D721Med (cell line): ENCODE data around the gene COX7A1.

ENCODE experiments used
- DNase-seq: peaks from one replicate; pipeline ENCODE4 v3.0.0; 2011; ENCODE audit warnings: low spot score; ENCODE audit not compliant: insufficient read length
- FAIRE-seq: peaks from 2 replicates; lab custom pipeline; 2011; peaks lifted over from hg19 to GRCh38; lab: Jason Lieb, UNC
- TF ChIP-seq, protein P1 (sequence below): IDR thresholded peaks from 2 replicates; pipeline ENCODE4 v1.5.1; 2012; ENCODE audit warnings: mild to moderate bottlenecking, control low read depth; ENCODE audit not compliant: insufficient read depth; ENCODE audit errors: missing control alignments

The COX7A1 gene

DNA sequence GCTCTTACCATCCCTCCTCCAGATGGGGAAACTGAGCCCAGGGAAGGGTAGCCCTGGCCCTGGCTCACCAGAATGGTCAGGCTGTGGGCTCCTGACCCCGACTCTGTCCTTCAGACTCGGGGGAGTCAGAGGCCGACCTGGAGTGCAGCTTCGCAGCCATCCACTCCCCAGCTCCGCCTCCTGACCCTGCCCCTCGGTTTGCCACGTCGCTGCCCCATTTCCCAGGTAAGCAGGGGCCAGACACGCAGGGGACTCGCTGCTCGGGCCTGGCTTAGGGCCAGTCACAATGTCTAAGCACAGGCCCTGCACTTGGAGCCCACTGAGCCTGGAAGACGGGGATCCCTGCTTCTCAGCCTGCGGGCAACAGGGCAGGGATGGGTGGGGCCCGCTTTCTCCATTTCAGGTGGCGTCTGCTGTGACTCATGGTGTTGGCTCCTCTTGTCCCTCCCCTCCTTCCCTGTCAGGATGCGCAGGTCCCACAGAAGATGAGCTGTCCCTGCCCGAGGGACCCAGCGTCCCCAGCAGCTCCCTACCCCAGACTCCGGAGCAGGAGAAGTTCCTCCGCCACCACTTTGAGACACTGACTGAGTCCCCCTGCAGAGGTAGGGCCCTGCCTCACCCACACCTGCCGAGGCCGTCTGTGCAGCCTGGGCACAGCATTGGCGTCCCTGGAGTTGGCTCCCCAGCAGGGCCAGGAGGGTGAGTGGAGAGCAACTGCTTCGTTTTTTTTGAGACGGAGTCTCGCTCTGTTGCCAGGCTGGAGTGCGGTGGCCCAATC, 50.5 kb downstream of the COX7A1 start:
- TF ChIP-seq, protein P1, sequence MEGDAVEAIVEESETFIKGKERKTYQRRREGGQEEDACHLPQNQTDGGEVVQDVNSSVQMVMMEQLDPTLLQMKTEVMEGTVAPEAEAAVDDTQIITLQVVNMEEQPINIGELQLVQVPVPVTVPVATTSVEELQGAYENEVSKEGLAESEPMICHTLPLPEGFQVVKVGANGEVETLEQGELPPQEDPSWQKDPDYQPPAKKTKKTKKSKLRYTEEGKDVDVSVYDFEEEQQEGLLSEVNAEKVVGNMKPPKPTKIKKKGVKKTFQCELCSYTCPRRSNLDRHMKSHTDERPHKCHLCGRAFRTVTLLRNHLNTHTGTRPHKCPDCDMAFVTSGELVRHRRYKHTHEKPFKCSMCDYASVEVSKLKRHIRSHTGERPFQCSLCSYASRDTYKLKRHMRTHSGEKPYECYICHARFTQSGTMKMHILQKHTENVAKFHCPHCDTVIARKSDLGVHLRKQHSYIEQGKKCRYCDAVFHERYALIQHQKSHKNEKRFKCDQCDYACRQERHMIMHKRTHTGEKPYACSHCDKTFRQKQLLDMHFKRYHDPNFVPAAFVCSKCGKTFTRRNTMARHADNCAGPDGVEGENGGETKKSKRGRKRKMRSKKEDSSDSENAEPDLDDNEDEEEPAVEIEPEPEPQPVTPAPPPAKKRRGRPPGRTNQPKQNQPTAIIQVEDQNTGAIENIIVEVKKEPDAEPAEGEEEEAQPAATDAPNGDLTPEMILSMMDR: no peak
- DNase-seq: no peak
- FAIRE-seq: no peak
